ENCODE data around the gene SEPSECS.

- TF ChIP-seq CTCF (conservative IDR thresholded peaks at IDR 0.05; ENCODE audit: low read depth, low read length) (no peak), EZH2phosphoT487 (IDR thresholded peaks at IDR 0.05; ENCODE audit: borderline replicate concordance, low read length) (no peak), EZH2 (IDR thresholded peaks at IDR 0.05; ENCODE audit: low read length, unreplicated experiment) (no peak)
Measured at GRCh38 chr4:25100710-25101109, 59.5 kb downstream of the SEPSECS start.
